Glomerular visceral epithelial cell (primary cell): Measurements from ENCODE around the gene BHLHE23.

ENCODE experiments used
- DNase-seq: peaks from one replicate; pipeline ENCODE4 v3.0.0-alpha.2; 2016; ENCODE audit errors: extremely low spot score

The BHLHE23 gene

DNA sequence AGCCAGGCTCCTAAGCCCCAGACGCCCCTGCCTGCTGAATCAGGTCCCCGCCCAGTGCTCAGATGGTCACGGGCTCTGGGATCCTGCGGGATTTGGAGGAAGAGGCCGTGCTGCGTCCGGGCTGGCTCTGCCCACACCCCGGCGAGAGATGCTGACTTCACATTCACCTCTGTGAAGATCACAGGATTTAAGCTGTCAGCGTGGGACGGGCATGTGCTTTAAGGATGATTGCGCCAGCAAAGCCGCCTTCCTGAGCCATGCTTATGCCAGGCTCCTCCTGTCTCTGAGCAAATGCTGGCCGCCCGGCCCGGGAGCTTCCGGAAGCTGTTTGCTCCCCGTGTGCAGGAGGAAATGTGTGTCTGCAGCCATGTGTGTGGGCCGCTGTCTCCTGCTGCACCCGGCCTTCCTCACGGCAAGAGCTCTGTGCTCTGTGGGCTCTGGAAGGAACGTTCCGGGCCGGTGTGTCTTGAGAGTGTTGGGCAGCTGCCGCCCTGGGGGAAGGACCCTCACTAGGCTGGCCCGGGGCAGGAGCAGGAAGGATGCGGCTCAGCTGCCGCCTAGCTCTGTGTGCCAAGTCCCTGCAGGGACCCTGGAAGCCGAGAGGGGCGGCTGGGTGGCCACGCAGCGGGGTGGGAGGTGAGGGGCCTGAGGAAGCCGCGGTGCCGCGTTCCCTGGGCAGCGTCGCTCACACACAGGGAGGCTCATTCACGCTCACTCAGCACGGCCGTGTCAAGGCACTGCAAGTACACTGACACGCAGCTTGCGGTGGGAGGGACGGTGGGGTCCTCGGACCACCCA is 19.0 kb upstream of the BHLHE23 start:
- no peak for DNase-seq

GRCh38 chr20:63024573-63025392 is 18.0 kb upstream of the BHLHE23 start:
- no peak for DNase-seq

DNA sequence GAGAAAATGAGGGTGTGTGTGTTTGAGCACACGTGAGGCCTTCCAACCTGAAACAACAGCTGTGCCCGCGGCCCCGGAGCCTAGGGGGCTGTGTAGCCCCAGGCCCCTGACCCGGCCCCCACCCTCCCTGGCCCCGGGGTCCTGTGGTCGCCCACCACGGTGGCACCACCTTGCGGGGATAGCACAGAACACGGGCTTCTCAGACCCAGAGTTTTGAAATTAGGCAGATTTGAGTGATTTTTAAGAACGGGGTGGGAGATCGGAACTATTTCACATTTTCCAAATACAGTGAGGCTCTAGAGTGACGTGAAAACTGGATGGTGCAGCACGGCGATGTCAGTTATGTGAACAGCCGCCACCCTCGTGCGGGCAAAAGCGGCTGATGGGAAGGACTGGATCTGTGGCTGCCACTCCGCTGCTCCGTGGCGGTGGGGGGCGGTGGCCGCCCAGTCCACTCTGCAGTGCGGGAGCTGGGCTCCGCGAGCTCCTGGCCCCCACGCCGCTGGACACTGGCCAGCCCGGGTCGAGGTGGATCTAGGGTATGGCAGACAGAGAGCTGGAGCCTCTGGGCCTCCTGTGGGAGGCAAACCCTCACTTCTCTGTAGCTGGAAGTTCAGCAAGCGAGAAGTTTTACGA is 17.3 kb upstream of the BHLHE23 start:
- no peak for DNase-seq

GRCh38 chr20:63023071-63023935 is 16.5 kb upstream of the BHLHE23 start:
- no peak for DNase-seq

- DNase-seq = no peak
These were observed 15.7 kb upstream of the BHLHE23 start for GRCh38 chr20:63022501-63022900.

DNA sequence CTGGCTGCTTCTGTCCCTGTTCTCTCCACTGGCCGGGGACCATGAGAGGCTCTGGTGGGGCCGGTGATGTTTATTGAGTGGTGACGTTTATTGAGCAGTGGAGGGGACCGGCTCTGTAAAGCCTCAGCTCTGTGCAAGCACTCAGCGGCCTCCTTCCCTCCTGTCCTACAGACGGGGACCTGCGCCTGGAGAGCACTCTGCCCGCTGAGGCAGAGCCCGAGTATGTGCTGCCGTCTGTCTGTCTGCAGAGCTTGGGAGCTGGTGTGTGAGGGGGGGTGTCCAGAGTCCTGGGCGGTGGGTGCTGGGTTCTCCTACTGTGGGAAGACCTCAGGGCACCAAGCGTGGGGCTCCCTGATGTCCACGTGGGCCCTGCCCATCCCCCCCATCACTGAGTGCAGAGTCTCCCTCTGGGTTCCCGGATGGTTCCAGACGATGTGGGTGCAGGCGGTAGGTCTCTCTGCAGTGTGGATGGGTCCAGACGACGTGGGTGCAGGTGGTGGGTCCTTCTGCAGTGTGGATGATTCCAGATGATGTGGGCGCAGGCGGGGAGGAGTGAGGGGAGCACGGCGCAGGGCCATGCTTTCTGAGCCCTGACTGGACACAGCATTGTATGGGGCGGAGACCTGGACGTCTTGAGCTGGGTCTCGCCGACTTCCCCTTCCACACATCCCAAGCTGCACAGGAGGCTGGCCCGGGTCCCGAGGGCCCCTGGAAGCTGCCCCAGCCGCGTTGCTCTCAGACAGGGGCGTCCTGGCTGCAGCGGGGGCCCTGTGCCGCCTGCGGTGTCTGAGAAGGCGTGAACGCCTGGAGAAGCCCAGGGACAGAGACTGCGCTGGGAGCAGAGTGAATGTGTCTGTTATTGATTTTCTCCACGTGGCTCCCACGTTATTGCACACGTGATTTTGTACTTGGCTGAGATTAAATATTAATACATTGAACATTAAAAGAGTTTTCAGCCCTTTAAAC is 14.9 kb upstream of the BHLHE23 start:
- no peak for DNase-seq

DNA sequence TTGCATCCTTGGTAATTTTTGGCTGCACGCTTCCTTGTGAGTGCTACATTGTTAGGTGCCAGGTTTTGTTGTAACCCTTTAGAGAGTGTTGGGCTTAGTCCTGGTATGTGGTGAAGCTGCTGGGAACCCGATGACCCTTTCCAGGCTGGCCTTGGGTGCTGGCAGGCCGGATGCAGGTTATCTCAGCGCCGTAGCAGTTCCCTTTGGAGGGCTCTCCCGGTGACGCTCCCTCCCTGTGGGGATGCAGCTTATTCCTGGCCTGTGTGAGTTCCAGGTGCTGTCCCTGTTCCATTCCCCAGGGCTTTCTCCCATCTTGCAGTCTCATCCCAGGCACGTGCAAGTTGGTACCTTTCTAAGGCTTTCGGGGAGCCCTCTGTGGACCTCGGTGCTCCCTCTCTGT is 13.9 kb upstream of the BHLHE23 start:
- DNase-seq = no peak

DNA sequence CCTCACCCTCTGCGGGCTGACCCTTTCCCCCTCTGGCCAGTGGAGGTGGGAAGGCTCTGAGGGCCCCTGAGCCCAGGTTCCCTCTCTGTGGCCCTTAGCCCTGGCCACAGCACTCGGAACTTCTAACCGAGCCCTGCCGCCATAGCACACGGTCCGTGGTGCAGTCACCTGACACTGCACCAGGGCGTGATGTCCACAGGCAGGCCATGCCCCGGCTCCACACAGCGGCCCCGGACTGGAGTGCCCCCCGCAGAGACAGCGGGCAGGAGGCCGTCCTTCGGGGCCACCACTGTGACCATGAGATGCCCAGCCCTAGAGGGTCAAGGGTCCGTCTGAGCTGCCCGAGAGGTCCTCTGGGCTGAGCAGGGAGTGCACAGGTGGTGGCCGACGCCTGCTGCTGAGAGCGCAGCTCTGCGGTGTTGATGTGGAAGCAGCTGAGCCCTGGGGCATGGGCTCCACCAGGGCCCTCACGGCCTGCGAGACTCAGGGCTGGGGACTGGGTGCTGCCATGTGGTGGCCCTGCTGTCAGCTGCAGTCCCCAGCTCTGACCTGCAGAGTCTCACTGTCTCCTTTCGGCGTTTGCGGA is 11.2 kb upstream of the BHLHE23 start:
- DNase-seq = no peak

DNA sequence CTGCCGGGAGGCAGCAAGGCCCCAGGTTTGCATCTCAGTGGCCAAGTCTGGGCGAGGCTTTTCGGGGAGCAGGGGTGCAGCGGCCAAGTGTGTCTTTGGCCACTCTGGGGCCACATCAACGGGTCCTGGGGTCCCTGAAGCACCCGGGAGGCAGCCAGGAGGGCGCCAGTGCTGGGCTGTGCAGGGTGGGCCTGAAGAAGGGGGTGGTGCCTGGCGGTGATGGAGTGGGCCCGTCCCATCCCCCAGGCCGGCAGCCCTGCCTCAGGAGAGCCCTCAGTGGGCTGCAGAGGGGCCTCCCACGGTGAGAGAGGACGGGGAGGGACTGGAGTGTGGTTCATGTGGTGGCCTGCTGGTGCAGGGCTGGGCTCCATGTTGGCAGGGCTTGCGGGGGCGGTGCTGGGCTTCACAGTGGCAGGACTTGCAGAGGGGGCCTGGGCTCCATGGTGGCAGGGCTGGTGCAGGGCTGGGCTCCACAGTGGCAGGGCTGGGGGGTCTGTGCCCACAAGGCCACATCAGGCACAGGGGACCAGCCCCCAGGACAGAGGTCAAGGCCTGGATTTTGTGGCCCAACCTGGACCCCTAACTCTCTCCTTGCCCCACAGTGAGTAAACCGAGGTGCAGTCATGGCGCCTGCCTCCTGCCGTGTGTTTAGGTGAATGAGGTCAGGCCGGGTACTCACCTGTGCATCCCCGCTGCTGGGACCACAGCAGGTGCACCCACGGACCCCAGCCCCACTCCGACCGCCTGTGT is 10.5 kb upstream of the BHLHE23 start:
- no peak for DNase-seq

DNA sequence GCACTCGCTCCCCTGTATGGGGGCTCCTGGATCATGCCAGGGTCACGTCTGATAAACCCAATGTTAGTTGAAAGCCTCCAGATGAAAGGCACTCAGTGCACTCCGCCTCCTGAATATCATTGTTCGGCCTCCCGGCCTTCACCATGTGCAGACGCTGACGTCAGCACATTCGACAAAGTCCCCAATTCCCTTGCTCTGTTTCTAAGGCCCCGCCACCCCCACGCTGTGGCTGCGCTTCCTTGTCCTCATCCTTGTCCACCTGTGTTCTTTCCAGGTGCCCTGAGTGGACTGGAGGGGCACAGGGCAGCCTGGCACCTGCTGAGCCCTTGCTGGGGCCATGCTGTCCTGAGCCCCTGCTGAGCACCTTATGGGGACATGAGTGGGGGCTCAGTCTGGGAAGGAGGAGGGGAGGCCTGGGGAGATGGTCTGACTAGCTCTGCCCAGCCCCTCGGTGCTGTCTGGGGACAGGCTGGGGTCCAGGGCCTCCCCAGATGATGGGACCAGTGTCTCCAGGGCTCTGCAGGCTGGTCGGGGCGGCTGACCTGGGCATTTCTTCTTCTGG is 9.8 kb upstream of the BHLHE23 start:
- DNase-seq = no peak

DNA sequence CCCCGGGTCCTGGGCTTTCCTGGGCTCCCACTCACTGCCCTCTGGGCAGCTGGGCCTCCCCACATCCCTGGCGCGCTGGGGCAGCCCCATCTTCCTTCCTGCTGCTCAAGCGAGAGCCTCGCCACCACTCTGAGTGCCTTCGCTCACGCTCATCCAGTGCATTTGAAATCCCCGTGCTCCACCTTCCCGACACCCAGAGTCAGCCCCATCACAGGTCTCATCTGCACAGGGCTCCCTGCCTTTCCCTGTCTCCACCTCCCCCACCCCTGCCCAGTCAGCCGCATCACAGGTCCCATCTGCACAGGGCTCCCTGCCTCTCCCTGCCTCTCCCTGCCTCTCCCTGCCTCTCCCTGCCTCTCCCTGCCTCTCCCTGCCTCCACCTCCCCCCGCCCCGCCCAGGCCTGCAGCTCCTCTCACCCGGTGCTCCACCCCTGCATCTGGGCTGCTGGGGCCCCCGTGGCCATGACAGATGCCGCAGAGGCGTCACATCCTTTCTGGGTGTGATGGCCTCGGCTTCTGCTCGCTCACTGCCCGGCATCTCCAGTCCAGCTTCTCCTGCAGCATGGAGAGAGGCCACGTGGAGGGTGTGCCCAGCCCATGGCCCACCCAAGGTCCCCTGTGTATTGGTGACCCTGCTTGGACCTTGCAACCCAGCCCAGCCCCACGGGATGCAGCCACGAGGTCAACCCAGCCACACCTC is 9.0 kb upstream of the BHLHE23 start:
- no peak for DNase-seq

- DNase-seq = no peak
These were observed 8.4 kb upstream of the BHLHE23 start for GRCh38 chr20:63015147-63015661.

GRCh38 chr20:63014710-63015109 is 7.9 kb upstream of the BHLHE23 start:
- no peak for DNase-seq

DNA sequence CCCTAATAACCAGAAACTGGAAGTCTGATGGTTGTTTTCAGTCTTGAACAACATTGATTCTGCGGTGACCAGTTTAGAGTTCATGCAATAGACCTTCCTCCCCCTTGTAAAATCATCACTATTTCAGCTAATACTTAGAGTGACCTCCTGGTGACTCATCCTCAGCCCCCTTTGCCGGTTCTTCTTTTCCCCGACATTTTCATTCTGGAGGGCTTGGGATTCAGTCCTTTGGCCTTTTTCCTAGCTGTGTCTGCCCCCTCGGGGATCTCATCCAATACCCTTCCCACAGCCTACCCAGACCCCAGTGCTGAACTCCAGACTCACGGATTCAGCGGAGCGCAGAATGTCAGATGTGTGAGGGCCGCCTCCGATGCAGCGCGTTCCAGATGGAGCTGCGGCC is 7.5 kb upstream of the BHLHE23 start:
- no peak for DNase-seq

DNA sequence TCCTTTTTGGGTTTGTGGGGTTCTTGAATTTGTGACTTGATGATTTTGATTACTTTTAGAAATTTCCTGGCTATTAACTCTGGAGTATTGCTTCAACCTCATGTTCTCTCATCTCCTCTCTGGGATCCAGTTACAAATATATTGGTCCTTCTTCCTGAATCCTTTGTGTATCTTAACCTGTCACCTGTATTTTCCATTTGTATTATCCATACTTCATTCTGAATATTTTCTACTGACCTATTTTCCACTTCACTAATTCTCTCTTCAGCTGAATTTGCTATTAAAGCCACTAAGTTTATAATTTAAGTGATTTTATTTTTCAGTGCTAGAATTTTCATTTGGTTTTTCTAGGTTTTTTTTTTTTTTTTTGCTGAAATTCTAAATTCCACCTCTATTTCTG is 6.4 kb upstream of the BHLHE23 start:
- DNase-seq = no peak

GRCh38 chr20:63011798-63012197 is 5.0 kb upstream of the BHLHE23 start:
- DNase-seq = peak; percentile 82

- DNase-seq = peak; percentile 60
These were observed 3.4 kb upstream of the BHLHE23 start for GRCh38 chr20:63009988-63010769.
